HPDE6-E6E7 (cell line): ENCODE results near the gene PAK2.
A peak's percentile ranks its signal among the peaks of the same experiment; 100 is the strongest.
"Not testable (repeated sequence)": the region's sequence is repeated elsewhere in the genome, so short reads cannot be mapped to it uniquely, and the experiment has no call there.

Experiments
- DNase-seq: peaks from one replicate; pipeline ENCODE4 v3.0.0; 2011; ENCODE audit warnings: missing footprints; ENCODE audit errors: extremely low spot score

PAK2 gene

DNA sequence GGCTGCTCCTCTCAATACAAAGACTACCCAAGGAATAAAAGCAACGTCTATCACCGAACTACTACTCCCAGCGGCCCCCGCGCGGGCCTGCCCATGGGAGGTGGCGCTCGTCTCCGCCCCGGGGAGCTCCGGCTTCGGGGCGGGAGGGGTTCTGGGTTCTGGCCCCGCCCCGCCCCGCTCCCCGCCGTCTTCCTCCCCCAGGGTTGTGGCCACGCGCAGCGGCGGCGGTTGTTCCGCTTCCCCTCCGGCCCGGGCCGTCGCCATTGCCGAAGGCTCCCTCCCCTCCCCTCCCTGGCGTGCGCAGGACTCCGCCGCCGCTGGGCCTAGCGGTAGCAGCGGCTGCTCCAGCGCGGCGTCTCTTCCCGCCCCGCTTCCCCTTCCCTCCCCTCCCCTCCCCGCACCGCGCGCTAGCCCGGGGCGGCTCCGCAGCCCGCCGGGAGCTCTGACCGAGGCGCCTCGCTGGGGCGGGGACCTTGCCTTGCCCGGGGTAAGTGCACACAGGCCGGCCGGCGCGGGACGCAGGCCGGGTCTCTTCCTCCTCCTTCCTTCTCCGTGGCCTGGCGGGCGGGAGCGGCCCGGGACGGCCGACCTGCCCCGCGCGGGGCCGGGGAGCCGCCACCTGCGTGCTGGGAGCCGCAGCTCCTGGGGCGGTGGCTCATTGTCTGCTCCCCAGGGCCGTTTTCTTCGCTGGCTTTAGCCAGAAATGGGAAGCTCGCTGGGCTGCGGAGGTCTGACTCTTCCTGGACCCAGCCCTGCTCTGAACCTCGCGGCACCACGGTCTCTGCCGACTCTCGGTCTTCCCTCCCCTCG lies at the start of gene PAK2:
Gene PAK2 (plus strand): TSS at position 187 of the 810 bp plus-strand sequence. CDS start 42,790 bp downstream, outside the sequence.
- DNase-seq: peak; percentile 86

- DNase-seq: no peak
Measured at GRCh38 chr3:196689941-196690660, 49.6 kb upstream of the PAK2 start.

DNA sequence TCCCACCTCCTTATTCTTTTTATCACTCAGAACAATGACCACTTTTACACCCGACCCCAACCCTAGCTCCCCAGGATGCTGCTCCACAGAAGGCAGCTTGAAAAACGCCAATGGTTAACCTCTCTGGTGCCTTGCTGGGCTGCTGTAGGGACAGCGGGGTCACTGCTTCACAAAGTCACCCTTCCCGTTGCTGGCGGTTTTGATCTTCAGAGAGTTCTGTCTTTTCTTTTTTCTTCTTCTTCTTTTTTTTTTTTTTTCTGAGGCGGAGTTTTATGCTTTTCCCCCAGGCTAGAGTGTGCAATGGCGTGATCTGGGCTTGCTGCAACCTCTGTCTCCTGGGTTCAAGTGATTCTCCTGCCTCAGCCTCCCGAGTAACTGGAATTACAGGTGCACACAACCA lies 48.3 kb upstream of the PAK2 start:
- no peak for DNase-seq

DNA sequence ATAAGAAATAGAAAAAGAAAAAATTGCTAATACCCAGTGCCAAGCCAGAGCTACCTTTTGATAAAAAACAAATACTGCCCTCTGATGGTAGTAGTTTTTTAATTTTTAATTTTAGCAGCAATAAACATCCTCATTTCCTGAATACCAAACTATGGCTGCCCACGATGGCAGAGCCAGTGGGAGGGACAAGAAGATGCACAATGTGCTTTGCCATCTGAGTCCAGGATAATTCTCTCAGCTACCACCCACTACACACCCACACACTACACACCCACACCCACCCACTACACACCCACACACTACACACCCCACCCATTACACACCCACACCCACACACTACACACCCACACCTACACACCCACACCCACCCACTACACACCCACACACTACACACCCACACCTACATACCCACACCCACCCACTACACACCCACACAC lies 45.4 kb upstream of the PAK2 start:
- peak; percentile 40 for DNase-seq

DNA sequence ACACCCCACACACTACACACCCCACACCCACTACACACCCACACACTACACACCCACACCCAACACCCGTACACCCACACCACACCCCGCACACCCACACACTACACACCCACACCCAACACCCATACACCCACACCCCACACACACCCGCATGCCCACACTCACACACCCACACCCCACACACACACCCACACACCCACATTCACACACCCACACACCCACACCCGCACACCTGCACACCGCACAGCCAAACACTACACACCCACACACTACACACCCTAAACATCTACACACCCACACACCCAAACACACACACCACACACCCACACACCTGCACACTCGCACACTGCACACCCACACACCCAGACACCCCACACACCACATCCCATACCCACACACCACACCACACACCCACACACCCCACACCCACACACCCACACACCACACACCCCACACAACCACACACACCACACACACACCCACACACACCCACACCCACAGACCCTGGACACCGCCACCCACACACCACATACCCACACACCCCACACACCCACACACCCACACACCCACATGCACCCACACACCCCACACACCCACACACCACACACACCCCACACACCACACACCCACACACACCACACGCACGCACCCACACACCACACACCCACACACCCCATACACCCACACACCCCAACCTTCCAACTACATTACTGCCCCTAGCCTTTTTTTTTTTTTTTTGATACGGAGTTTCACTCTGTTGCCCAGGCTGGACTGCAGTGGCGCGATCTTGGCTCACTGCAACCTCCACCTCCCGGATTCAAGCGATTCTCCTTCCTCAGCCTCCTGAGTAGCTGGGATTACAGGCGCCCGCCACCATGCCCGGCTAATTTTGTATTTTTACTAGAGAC lies 44.5 kb upstream of the PAK2 start:
- DNase-seq: no peak

- DNase-seq: no peak
Measured at GRCh38 chr3:196695849-196696226, 43.8 kb upstream of the PAK2 start.

- DNase-seq: no peak
Measured at GRCh38 chr3:196697270-196697669, 42.4 kb upstream of the PAK2 start.

DNA sequence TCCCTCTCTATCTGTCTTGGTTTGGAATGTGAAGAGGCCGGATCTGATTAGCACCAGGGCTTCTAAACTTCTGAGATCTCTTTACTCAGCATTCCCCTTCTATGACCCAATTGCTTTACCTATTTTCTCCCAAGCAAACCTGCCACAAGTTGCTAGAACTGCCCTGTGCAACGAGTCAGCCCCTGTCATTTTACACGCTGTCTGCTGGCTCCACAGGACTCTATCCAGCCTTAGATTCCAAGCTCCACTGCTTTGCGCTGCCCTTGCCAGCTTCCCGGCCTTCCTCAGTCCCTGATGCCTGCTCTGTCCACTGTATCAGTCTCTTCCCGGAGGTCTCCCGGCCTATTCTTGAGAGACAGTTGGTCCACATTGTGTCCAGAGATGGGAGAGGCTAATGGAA lies 39.9 kb upstream of the PAK2 start:
- no peak for DNase-seq

- DNase-seq: no peak
Measured at GRCh38 chr3:196700801-196701200, 38.9 kb upstream of the PAK2 start.

DNA sequence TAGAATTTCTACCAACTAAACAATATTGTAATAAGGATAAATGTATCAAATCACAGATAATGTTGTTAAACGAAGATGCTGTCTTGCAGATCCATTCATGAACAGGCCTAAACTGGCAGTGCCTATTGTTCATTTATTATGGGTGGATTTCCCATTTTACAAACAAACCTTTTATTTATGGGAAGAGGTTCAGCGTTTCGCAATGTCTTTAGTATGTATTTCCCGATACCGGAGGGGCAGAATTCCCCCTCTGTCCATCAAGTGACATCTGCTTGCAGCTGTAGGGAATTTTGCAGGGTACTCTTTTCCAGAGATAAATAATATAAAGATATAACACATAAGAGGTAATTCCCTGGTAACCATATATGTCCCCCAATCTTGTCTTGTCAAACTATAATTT lies 33.3 kb upstream of the PAK2 start:
- DNase-seq: no peak

GRCh38 chr3:196706731-196707130 lies 32.9 kb upstream of the PAK2 start:
- no peak for DNase-seq

DNA sequence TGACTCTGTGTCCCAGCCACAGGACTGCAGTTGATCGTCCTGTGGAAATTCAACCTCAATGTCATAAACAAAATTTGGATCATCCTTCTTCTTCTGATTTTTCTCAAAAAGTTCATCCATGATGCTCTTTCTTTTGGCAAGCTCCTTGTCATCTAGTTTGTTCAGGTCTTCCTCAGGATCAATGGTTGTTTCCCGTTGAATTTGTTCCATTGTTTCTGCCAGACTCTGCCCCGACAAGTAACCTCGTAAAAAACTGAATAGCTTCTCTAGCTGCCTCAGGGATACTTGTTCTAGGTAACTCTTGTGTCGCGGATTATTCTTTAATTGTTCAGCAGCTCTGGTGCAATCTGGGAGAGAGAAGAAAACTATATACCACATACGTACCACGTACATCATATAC lies 32.1 kb upstream of the PAK2 start:
- DNase-seq: no peak

DNA sequence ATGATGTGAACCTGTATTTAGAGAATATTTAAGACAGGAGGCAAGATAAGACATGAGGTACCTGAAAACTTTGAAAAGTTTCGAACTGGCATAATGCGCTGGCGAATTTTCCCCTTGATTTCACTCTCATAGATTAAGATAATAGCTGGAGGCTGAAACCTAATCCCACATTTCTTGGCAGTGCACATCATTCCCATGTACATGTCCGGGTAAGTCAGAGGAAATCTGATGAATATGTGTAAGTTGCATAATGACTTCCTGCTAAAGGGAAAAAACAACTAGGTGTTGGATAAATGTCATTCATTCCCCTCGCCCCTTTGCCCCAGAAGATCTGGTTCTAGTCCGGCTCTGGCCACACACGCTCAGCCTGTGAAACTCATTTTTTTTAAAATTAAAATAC lies 31.2 kb upstream of the PAK2 start:
- DNase-seq: no peak

DNA sequence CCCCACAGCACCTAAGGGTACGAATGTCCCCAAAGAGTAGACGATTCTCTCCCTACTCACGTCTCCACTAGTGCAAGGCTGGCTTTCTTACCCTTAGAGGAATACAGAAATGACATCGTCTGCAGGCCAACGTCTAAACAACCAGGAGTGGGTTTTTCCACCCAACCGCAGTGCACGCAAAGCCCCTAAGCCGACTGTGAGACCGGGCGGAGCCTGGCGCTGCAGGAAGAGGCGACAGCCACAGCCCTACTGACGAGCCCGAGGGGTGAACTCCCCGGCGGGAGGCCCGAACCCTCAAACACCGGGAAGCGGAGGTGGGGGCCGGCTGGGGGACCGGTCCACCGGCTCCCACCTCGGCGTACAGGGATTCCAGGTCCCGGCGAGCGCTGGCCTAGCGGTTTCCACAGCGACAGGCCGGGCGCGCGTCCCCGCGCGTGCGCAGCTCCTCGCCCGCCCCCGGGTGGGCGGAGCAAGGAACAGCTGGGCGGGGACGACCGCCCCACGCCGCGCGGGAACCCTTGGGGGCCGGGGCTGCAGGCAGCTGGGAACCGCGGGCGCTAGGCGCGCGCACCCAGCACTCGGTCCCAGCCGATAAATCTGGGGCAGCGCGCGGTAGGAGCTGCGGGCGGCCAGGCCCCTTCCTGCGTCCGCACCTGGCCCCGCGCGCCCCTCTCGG lies 27.7 kb upstream of the PAK2 start, which contains the start of the genes CEP19 and PIGX:
Gene CEP19 (minus strand): TSS at position 413 of the 676 bp plus-strand sequence. CDS start 3,593 bp downstream, outside the sequence.
Gene PIGX (plus strand): TSS at position 540 of the 676 bp plus-strand sequence.
- peak; percentile 89 for DNase-seq

DNA sequence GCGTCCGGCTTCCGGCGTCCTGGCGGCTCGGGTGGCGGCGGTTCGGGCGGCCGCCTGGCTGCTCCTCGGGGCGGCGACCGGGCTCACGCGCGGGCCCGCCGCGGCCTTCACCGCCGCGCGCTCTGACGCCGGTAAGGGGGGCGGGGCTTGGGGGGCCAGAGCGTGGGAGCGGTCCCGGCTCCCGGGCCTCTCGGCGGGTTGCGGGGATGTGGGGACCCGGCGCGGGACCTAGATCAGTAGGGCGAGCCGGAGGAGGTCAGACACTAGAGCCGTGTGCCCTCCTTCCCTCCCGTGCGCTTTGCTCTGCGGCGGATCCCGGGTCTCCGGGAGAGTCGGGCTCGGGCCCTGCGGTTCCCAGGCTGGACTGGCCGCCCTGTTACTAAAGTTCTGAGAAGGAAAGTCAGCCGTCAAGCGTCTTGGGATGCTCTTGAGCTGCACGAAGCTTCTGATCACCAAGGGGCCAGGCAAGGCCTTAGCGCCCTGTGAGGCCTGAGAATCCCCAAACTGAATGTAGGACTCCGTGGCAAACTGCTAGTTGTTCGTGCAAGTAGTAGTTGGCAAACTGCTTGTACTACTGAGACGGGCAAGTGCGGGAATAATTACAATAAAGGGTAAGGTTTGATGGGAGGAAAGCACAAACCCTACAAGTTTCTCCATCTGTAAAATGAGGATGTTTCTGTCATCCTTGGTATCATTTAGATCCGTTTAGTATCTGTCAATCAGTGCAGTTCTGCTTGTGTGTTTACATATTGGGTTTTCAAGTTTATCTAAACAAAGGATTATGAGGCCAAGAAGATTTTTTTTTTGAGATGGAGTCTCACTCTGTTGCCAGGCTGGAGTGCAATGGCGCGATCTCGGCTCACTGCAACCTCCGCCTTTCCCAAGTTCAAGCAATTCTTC lies 26.9 kb upstream of the PAK2 start:
- DNase-seq: peak; percentile 27

DNA sequence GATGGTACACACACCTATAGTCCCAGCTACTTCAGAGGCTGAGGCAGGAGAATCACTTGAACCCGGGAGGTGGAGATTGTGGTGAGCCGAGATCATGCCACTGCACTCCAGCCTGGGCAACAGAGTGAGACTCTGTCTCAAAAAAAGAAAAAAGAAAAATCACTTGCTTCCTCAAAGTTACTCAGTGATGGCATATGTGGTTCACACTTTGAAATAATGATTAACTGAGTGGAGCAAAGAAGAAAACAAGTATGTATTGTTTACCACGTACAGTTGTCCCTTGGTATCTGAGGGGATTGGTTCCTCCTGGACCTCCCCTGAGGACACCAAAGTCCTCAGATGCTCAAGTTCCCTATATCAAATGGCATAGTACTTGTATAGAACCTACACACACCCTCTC lies 22.5 kb upstream of the PAK2 start:
- DNase-seq: not testable (repeated sequence)

- DNase-seq: no peak
Measured at GRCh38 chr3:196721097-196721496, 18.6 kb upstream of the PAK2 start.

DNA sequence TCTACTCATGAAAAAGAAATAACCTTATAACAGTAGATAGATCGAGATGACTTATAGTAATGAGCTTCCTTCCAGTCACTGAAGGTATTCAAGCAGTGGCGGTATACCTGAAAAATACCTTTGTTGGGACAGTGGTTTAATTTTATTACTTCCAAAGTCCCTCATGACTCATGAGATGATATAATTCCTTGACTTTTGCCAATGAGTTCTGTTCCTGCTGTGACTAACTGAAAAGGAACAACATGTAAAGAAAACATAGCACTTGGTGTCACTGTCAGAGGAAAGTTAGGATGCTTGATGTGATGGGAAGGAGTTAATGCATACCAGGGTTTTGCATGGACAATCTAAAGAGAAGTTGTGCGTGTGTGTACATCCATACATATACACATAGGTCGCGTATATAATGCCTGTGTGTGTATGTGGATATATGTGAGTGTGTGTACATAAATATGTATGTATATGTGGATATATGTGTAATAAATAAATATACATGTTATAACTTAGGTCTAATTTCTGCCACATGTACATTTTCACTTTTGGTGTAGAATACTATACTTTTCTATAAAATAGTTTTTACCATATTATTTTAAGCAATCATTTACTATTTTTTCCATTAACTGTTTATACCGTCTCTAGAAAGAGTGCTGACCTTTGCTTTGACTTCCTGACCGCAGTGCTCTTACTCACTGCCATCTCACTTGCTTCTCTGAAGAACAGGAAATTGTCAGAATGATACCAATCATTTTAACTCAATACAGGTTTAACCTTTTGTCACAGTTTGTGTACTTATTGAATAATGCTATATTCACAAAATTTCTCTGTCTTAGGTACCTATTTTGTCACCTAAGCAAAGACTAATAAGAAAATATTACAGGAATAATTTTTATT lies 12.6 kb upstream of the PAK2 start:
- DNase-seq: peak; percentile 49

GRCh38 chr3:196735751-196736150 lies 3.9 kb upstream of the PAK2 start:
- no peak for DNase-seq
